Stimulated activated CD8-positive, alpha-beta memory T cell treated with anti-CD3 and anti-CD28 coated beads, Interleukin-4, amount 100 ng/mL, for 48 hours (primary cell): ENCODE results near the gene TEX30.

ENCODE experiments used
- DNase-seq: peaks from one replicate; pipeline ENCODE4 v3.0.0-alpha.2; 2020

TEX30 gene

GRCh38 chr13:102777736-102778135, 4.2 kb upstream of the TEX30 start:
- DNase-seq = no peak

- DNase-seq = no peak
Observed at GRCh38 chr13:102776271-102776670, 2.7 kb upstream of the TEX30 start.

DNA sequence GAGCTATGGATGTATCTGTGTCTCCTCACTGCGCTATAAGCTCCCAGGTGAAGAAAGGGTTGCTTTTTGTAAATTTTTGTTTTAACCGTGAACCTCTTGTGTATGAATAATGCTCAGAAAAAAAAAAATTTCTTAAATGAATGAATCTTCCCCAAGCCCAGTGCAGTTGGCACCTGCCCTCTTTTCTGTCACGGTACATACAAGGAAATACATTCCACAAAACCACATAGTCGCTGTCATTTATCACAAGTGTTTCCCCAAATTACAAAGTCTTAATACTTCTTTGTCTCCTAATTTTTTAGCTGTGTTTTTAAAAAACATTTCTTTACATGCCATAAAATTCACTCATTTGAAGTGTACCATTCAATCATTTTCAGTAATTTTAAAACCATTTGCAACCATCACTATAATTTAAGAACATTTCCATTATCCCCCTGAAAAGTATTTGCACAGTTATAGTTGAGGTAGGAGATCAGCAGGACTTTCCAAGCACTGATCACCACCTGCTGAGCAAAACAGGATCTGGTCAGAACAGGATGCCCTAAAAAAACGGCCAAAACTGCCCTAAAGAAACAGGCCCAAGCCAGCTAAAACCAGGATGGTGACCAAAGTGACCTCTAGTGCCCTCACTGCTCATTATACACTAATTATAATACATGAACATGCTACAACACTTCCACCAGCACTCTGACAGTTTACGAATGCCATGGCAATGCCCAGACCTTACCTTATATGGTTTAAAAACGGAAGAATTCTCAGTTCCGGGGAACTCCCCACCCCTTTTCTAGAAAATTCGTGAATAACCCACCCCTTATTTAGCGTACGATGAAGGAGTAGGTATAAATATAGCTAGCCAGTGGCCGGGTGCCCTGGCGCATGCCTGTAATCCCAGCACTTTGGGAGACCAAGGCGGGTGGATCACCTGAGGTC, 1.3 kb upstream of the TEX30 start:
- no peak for DNase-seq

- DNase-seq = no peak
Observed at GRCh38 chr13:102774214-102774568, 605 bp upstream of the TEX30 start.

GRCh38 chr13:102772042-102772425, 1.6 kb downstream of the TEX30 start:
- no peak for DNase-seq

- no peak for DNase-seq
Observed at GRCh38 chr13:102771298-102772041, 2.1 kb downstream of the TEX30 start.

DNA sequence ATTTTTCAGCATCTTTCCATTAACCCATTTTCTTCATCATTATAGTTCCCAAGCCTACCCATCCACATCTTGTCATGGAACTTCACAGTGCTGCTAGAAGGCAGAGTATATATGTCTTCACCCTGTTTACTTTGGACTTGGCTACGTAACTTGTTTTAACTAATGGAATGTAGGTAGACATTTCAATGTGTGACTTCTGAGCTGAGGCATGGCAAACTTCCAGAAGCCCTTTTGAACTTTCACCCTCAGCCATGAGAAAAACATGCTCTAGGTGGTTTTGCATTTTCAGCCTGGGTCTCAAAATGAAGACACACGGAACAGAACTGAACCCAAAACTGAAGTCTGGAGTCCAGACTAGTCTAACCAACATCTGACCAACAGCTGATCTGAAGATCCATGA, 3.2 kb downstream of the TEX30 start:
- DNase-seq = no peak

DNA sequence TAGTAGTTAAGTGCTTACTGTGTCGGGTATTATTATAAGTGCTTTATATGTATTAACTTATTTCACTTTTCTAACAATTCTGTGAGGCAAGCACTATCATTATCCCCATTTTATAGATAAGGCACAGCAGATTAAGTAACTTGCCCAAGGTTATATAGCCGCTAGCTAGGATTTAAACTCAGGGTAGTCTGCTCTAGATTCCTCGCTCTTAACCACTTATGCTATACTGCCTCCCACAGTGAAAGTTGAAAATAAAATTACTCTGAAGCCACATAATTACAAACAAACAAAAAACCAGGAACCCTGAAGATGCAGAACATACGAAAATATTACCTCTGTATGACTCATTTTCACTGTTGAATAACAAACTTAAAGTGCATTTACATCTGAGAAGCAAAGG, 3.9 kb downstream of the TEX30 start:
- DNase-seq = no peak

GRCh38 chr13:102768909-102769308, 4.7 kb downstream of the TEX30 start:
- no peak for DNase-seq

DNA sequence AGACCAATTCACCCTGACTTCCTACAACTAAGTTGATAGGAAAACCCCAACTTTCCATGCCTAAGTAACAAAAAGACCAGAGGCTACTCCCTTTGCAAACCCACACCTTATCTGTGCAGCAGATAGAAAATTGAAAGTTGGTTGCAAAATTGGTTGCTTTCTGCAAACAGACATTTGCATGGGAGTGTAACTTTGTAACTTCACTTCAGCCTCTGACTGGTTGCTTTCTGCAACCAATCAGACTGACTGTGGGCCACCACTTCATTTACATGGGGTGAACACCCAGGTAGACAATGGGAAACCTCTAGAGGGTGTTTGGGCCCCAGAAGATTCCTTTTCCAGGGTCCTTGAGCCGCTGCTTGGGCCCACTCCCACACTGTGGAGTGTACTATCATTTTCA, 9.8 kb downstream of the TEX30 start:
- no peak for DNase-seq

- no peak for DNase-seq
Observed at GRCh38 chr13:102761071-102761470, 12.5 kb downstream of the TEX30 start.

DNA sequence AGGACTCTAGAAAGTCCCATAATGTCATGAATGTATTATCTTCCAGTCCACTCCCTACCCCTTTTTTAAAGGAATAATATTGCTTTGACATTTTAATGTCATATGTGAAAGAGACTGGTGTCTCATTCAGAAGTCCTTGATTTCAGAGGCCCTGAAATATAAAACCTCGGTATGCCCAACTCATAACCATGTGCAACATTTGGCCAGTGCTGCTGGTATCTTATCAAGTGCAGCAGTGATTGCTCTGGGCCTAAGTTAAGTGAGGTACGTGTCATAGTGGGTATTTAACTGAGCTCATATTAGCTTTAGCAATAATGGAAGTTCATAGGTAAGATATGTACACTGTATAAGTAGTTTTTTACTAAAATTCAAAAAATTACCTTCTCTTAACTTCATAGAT, 14.7 kb downstream of the TEX30 start:
- no peak for DNase-seq

DNA sequence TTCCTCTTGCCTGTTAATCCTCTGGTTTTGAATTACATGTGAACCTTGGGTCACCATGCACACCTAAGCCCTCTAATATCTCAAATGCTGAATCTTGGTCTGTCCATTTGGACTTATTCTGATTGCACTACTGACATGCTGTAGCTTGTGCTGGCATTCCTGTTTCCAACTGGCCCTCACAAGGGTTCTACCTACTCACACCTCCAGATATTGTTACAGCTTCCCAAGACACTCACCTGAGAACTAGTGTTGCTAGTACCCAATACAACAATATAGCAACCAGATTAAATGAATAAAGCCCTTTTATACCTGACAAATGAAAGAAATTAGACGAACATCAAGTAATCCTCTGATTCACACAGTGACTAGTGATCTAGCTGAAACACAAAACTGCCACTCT, 16.6 kb downstream of the TEX30 start:
- DNase-seq = no peak

DNA sequence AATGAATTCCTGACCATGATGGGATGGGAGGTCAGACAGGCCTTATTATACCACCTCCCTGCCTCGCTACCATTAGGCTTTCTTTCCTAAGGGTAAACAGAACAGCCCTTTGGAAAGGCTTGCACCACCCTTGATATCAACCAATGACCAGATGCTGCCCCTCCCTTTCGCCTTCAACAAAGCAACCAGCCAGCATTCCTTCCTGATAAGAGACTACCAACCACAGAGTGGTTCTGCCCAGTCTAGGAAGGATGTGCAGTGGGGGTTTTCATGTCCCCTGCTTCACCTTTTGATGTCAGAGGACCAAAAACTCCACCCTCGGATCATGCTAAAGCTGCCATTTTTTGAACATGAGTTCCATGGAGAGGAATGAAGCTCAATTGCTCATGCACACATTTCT, 21.7 kb downstream of the TEX30 start:
- no peak for DNase-seq

GRCh38 chr13:102742506-102742905, 31.1 kb downstream of the TEX30 start:
- no peak for DNase-seq

- no peak for DNase-seq
Observed at GRCh38 chr13:102742101-102742500, 31.5 kb downstream of the TEX30 start.

DNA sequence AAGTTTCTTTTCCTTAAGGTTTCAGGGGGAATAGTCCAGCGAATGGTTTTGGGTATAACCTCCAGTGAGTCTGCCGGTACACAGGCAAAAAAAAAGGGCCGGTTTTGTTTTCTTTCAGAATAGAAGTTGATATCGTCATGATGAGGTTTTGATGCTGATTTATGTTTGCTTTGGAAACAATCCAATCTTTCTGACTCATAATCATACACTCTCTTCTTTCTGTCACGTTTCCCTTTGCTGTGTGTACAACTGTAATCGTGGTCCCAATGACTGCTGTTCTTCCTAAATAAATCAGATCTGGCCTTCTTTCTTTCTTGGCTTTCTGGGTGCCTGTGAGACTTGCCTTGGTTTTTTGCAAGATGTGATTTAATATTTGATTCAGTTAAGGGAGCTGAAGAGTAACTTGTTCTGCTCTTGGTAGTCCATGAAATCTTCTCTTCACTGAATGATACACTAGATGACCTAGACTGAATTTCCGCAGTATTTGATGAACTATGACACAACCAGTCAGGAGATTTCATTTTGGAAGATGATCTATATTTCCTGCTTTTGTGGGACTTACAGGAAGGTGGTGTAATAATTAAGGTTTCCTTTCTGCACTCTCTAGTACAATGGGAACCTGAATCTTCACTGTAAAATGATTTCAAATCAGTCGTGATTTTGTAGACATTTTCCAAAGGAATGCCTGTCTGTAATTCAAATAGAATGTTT, 43.9 kb downstream of the TEX30 start:
- DNase-seq = no peak

DNA sequence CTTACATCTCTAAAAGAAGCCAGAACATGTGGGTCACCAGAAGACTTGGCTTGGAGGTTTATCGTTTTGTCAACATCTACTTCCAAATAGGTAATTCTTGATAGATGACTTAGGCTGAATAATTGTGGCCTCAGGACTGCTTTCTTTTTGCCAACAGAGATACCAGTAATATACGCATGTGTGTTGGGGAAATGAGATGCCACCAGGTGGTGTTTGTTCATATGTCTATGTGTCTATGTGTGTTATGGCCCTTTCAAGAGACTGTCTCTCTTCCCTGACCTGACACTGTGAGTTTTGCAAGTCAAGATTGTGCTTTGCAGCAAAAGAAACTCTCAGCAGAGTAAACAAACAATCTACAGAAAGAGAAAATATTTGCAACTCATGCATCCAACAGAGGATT, 47.2 kb downstream of the TEX30 start:
- no peak for DNase-seq

- DNase-seq = no peak
Observed at GRCh38 chr13:102724923-102725322, 48.7 kb downstream of the TEX30 start.

GRCh38 chr13:102721800-102722231, 51.8 kb downstream of the TEX30 start:
- DNase-seq = no peak

GRCh38 chr13:102718746-102719145, 54.8 kb downstream of the TEX30 start:
- DNase-seq = no peak
